G401.6 (cell line): Measurements from ENCODE around the gene RS1.

Source experiments
- FAIRE-seq: peaks from 2 replicates; lab custom pipeline; 2012; peaks lifted over from hg19 to GRCh38; lab: Jason Lieb, UNC

RS1 gene

DNA sequence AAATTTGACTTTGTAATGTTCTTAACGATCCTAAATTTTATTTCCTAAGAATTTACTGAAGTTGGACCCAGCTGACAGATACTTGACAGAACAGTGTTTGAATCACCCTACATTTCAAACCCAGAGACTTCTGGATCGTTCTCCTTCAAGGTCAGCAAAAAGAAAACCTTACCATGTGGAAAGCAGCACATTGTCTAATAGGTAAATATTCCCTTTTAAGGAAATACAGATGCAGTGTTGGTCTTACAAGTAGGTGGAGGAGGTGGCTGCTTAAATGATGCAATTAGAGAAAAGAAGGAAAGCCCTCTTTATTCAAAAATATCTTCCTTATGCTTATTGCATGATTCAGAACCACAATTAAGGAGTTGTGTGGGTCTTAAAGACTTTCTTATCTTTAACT lies 73.5 kb downstream of the RS1 start:
- no peak for FAIRE-seq

DNA sequence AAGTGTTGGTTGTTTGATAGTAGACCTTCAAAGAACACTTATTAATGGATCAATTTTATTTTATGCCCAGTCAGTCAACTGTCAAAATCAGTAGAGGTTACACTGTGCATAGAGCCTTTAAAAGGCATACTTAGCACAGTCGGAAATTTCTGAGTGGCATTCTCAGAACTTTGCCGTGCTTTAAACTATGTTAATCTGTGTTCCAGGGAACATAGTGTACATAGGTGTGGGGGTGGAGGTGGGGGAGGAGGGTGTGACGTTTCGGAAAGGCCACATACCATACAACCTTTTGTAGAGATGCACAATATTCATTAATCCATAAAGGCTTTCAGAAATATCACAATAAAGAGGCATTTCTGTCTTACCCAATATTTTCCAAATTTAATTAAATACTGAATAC lies 75.8 kb downstream of the RS1 start:
- FAIRE-seq = no peak

DNA sequence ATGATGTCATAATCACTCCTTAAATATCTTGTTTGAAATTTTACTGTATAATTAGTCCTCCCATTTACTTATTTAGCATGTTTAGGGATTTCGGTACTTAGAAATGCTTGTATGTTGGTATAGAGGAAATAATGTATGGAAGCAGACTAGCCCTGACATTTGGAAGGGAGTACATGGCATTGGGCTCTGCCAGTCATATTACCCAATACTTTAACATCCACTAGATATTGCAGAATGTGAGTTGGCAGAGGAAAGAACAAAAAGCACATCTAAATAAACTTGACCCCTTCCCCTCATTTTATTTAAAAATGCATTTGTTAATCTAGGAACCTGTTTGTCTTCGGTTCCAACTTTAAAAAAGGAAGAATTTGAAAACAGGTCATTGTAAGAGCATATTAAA lies 77.8 kb downstream of the RS1 start:
- no peak for FAIRE-seq

DNA sequence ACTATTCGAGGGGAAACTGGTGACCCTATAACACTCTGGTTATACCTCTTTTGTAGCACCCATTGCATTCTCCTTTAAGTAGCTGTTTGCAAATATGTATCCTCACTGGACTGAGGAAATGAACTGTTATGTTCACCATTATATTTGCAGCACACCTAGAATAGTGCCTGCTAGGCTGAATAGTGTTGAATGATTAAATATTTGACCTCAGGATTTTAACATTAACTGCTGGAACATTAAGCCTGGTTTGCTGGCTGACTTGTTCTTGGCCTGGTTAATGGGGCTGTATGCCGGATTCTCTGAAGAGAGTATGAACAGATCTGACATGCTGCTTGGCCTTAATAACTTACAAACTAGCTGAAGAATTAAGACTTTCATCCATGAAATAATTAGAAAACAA lies 80.1 kb downstream of the RS1 start:
- no peak for FAIRE-seq
